Stimulated activated CD8-positive, alpha-beta memory T cell treated with anti-CD3 and anti-CD28 coated beads, Interleukin-15, amount 100 ng/mL, for 48 hours (primary cell): ENCODE data around the gene ZNF513.

Experiments
- DNase-seq, 2 donors: peaks; one replicate each; pipeline ENCODE4 v3.0.0-alpha.2; 2020; ENCODE audit warnings: low read depth in 2 of 2

Gene ZNF513

GRCh38 chr2:27390822-27391679 is 10.5 kb upstream of the ZNF513 start:
- DNase-seq = no peak

DNA sequence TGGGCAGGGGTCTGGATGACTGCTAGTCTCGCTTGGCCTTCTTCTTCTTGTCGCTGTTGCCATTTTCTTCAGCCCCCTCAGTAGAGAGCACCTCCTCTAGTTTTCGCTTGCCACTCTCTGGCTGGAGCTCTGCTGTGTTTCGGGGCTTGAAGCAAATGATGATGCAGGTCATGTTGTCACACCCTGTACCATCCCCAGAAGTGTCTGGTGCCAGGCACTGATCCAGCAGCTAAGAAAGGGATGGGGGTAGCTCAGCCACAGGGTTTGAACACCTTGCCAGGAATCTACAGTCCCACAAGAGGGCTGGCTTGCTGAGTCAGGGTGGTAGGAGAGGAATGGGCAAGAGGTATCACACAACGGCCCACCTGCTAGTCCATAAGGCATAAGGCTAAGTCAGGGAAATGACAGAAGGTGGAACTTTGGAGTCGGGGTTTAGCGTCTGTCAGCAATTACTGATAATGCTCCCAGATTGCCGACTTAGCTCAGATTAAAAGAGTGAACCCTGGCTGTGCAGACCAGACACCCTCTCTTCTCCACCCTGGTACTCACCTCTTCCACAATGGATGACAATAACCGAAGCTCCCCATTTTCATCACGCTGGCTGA is 1.1 kb upstream of the ZNF513 start:
- DNase-seq = no peak

DNA sequence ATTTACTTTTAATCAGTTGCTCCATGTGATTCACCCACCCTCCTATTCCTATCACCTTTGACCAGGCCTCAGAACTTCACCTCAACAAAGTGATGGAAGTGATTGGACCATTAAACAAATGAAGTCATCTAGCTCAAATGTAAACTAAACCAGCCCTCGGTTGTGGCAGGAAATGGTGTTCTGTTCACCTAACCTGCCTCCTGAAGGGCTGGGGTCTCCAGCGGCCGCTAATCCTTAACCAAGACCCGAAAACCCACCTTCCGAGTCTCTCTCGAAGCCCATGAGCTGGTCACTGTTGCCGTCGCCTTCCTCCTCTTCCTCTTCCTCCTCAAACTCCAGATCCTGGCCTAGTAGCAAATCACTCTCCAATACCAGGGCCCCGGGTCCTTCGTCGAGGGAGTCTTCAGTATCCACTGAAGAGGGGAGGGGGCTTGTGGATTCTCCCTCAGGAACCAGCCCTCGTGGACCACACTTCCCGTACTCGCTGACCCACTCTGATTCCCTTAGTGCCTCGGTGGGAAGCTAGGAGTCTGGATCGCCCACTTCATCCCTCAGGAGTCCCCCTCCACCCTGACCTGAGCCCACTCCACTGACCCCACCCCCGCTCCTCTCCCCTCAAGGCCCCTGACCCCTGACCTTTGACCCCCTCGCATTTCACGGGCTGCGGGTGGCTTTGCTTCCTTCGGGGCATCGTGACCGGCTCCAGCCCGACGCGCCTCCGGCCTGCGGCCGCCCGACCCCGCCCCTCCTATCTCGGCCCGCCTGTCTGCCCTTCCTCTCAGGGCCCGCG is 503 bp downstream of the ZNF513 start:
- DNase-seq = no peak

- DNase-seq = no peak
These were observed 1.1 kb downstream of the ZNF513 start for GRCh38 chr2:27379383-27379835.

DNA sequence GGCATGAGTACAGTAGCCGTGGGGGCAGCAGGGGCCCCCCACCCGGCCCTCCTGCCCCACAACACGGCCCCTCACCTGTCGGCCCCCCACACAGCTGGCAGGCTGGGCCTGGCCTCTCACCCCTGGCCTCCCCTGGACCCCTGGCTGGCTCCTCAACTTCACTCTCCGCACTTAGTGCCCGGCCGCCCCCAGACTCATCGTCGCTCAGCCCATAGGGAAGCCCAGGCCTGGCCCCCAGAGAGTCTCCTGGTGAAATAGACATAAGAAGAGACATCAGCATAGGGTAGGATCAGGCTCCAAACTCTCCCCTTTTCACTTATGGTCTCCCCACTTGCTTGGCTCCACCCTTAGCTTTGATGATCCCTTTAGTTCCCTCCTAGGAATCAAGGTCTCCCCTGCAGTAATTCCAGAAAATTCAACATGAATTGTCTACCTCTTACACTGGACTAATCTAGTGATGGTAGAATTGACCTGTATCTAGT is 1.7 kb downstream of the ZNF513 start:
- no peak for DNase-seq

DNA sequence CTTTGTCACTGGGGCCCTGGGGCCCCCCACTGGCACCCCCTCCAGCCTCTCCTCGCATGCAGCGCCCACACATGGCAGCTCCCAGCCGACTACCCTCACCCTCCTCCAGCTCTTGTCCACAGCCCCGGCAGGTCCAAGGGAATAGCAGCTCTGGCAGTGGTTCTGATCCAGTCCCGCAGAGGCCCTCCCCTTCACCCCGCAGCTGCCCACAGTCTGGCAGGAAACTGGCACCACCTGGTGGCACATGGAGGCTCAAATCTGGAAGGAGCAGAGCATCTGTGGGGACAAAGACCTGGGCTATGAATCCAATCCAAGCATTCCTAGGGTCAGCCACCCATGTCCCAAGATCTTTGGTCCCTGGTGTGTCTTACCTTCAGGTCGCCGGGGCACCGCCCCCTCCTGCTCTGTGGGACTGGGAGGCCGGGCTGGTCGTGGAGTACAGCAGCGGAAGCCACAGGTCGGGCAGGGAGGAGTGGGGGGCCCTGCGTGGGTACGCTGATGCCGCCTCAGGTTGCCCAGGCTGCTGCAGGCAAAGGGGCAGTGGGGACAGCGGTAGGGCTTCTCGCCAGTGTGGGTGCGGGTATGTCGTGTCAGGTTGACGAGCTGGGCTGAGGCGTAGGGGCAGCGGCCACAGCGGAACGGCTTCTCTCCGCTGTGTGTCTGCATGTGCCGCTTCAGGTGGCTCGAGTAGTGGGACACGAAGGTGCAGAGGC is 2.3 kb downstream of the ZNF513 start:
- no peak for DNase-seq

DNA sequence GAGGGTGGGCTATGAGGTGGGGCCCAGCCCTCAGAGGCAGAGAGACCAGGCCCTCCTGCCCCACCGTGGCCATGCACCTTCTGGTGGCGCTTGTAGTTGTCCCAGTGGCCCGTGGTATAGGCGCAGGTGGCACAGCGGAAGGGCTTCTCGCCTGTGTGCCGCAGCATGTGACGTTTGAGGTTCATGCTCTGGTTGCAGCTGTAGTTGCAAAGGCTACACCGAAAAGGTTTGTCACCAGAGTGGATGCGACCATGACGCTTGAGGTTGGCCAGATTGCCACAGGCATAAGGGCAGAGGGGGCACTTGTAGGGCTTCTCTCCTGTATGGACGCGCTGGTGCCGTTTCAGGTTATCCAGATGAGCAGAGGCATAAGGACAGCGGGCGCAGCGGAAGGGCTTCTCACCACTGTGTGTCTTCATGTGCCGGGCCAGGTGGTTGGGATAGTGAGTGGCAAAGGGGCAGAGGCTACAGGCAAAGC is 2.9 kb downstream of the ZNF513 start:
- DNase-seq = no peak

GRCh38 chr2:27376866-27377617 is 3.5 kb downstream of the ZNF513 start:
- no peak for DNase-seq

DNA sequence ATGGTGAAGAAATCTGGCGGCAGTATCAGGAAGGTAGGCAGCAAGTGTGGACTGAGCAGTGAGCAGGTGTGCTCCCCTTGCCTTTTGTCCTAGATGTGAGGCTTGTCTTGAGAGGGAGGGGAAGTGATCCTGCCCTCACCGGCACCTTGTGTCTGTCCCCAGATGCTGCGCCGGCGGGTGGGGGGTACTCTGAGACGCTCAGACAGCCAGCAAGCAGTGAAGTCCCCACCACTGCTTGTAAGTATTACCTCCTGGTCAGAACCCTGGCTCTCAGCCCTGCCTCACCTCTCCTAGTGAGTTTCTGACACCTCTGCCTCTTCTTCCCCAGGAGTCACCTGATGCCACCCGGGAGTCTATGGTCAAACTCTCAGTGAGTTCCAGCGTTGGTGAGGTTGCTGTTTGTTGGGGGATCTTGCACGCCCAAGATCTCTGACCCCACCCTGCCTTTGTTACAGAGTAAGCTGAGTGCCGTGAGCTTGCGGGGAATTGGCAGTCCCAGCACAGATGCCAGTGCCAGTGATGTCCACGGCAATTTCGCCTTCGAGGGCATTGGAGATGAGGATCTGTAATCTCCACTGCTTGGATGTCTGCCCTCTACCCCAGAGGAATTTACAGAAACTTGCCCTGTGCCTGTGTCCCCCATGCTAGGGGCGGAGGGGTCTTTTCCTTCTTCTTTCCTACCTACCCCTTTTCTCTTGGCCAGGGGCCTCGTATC is 4.2 kb downstream of the ZNF513 start:
- DNase-seq = no peak

- no peak for DNase-seq
These were observed 4.9 kb downstream of the ZNF513 start for GRCh38 chr2:27375513-27376099.

GRCh38 chr2:27373567-27373966 is 7.0 kb downstream of the ZNF513 start:
- DNase-seq = no peak

DNA sequence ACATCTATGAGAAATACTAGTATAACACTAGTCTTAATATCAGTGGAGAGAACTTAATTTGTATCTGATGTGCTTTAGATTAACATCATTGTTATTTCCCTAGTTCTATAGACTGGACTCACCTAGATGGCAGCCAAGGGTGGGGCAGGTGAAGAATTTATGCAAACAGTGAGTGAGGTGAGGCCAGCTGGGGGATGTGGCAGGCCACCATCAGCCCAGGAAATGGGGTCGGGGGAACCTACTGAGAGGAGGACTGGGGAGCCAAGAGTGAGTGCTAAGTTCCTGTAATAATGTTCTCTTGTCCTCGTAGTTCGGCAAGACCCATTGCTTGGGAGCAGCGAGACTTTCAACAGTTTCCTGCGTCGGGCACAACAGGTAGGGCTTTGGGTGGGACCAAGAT is 7.6 kb downstream of the ZNF513 start:
- no peak for DNase-seq

DNA sequence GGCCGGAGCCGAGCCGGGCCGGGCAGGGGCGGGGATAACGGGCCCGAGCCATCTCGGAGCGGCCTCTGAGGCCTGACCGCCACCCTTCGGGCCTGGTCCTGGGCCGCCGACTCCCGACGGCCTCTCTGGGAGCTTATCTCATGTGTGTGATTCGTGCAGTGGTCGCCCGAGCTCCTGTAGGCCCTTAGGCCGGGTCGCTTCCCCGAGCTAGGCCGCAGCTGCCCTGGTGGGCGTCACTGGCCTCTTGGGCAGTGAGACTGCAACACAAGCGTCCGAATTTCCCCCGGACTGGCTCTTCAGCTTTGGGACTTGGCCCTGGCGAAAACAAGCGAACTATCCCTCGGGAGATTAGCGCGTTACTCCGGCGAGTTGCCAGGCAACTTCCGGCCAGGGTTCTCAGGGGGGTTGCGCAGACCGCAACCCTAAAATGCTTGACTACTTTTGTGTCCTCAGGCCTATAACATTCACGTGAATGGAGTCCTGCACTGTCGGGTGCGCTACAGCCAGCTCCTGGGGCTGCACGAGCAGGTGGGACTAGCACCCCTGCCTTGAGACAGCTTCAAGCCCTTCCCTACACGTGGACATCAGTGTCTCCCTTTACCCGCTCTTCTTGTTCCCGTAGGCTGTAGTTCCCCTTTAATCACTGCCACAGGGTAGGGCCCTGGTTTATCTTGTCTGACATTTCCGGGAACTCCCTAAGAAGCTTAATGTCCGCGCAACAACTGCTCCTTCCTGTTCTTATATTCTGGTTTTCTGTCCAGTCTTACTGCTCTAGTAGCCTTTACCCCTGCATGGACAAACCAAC is 9.5 kb downstream of the ZNF513 start:
- DNase-seq = no peak

DNA sequence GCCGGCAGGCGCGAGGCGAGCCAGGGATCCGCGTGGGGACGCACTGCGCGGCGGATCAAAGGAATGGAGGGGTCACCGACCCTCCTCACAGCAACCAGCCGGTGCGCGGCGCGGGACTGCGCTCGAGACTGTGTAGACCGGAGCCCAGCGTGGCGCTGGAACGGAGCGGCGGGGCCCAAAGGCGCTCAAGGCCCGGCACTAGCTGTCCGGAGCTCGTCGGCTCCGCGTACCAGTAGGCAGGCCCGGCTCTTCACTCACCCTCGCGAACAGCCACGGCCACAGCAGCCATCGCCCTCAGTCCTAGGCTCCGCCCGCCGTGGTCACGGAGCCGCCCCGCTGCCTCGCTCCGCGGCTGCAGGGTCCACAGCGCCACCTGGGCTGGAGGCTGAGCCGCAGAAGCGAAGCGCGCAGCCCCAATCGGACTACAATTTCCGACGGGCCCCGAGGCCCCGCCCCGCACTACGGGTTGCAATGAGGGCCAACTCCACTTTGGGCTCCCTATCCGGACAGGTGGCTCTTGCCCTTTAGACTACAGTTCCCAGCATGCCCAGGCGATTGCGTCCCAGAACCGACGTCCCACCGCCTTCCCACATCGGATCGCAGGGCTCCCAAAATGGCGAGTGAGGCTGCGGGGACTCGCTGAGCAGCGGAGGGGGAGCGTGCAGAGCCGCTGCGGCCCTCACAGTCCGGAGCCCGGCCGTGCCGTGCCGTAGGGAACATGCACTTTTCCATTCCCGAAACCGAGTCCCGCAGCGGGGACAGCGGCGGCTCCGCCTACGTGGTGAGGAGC is 10.3 kb downstream of the ZNF513 start, which contains the start of the genes EIF2B4 and SNX17:
EIF2B4 (minus strand) TSS at position 313 of the 790 bp plus-strand sequence; CDS start at position 289, 24 bp downstream.
SNX17 (plus strand) TSS at position 591 of the 790 bp plus-strand sequence; CDS start at position 719, 128 bp downstream.
- peak; percentile 99 to 100 for DNase-seq

DNA sequence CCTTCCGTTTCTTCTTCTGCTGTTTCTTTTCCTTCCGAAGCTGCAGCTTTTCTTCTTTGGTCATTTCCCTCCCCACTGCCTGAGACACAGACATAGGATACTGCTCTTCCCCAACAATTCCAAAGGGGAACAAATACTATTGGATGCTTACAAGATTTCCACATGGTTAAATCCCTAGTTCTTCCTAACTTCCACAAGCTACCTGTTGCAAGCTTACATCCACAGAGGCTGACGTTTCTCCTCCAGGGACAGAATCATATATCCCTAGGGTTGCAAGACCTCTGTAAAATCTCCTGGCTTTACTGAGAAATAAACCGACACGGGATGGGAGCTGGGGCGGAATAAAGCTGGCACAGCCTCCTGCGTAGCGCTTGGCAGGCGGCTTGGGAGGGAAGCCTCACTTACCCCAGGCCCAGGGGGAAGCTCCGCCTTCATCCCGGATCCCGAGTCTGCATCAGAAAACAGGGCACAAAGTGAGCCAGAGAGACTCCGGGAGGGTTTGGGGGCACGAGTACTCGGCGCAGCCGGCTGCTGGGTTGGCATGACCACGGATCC is 11.0 kb downstream of the ZNF513 start:
- no peak for DNase-seq

- DNase-seq = no peak
These were observed 16.6 kb downstream of the ZNF513 start for GRCh38 chr2:27363933-27364332.

DNA sequence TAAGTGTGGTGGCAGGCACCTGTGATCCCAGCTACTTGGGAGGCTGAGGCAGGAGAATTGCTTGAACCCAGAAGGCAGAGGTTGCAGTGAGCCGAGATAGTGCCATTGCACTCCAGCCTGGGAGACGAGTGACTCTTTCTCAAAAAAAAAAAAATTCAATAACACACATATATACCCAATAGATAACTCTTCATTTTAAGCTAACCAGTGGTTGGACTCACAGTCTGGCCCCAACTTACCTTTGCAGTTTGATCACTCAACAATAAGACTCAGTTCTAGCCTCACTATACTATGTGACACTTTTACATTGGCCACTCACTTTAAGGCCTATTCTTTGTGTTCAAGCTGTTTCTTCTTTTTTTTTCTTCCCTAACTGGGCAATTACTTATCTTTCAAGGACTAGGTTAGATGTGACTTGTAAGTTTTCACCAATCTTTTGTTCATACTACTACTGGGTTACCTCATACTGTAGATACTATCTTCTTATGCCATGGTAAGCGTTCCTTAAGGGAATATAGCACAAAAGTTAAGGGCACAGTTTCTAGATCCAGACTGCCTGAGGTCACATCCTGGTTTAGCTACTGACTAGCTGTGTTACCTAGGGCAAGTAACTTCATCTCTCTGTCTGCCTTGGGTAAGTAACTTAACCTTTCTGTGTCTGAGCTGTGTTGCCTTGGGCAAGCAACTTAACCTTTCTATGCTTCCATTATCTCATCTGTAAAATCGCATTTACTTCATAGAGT is 17.7 kb downstream of the ZNF513 start:
- no peak for DNase-seq
